IMR-90 (cell line): ENCODE results near the gene GK.
A peak's percentile ranks its signal among the peaks of the same experiment; 100 is the strongest.

Source experiments
- BHLHE40 ChIP-seq: fragments of 150-350 bp; IDR thresholded peaks from 2 replicates; pipeline ENCODE4 v1.6.1; 2016; ENCODE audit warnings: mild to moderate bottlenecking, low read depth, low read length
- MAFK ChIP-seq: IDR thresholded peaks from 2 replicates; pipeline ENCODE4 v1.6.1; 2012; ENCODE audit warnings: low read depth, low read length, improper control_type of control experiment
- RCOR1 ChIP-seq: IDR thresholded peaks from 2 replicates; pipeline ENCODE4 v1.6.1; 2012; ENCODE audit warnings: mild to moderate bottlenecking, low read length, improper control_type of control experiment; ENCODE audit not compliant: insufficient replicate concordance
- TF ChIP-seq, protein P1 (sequence below): conservative IDR thresholded peaks from 2 replicates; pipeline ENCODE4 v1.5.1; 2012; ENCODE audit warnings: mild to moderate bottlenecking, low read depth, low read length, improper control_type of control experiment

DNA sequence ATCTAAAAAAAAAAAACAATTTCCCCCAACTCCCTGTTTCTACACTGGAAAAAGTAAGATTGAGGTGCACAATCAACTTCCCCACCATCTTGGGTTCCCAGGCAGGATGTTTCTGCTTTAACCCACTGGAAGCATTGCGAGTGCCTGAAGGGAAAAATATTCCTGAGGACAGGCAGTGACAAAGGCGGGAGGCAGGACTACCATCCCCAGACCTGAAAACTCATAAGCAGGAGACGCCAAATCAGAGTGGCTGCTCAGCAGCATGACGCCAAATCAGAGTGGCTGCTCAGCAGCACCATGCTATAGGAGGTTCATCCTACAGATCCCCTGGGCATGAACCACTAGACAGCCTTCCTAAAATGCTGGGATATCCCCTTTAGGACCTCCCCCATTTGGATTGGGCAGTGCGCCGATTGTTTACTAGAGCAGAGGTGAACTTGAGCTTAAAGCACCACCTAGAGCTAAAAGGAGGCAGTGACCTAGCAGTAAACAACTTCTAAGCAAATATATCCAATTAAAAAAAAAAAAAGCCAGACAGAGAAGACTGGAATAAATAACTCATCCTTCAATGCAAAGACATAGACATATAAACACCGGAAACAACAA lies 35.0 kb upstream of the GK start:
- TF ChIP-seq, protein P1, sequence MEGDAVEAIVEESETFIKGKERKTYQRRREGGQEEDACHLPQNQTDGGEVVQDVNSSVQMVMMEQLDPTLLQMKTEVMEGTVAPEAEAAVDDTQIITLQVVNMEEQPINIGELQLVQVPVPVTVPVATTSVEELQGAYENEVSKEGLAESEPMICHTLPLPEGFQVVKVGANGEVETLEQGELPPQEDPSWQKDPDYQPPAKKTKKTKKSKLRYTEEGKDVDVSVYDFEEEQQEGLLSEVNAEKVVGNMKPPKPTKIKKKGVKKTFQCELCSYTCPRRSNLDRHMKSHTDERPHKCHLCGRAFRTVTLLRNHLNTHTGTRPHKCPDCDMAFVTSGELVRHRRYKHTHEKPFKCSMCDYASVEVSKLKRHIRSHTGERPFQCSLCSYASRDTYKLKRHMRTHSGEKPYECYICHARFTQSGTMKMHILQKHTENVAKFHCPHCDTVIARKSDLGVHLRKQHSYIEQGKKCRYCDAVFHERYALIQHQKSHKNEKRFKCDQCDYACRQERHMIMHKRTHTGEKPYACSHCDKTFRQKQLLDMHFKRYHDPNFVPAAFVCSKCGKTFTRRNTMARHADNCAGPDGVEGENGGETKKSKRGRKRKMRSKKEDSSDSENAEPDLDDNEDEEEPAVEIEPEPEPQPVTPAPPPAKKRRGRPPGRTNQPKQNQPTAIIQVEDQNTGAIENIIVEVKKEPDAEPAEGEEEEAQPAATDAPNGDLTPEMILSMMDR = 0 out of 2 replicates have a peak, but pooled peaks have one; percentile 16
- TF ChIP-seq BHLHE40 = no peak
- no peak for TF ChIP-seq RCOR1
- TF ChIP-seq MAFK = no peak
